Glutamatergic neuron (in vitro differentiated cells): ENCODE results near the gene RPS27. TPM values are rescaled to one million over a fixed set of nuclear protein-coding genes. Genes with fewer than 3 reads are reported as not detected.
A peak's percentile ranks its signal among the peaks of the same experiment; 100 is the strongest.

Experiments used
- DNase-seq: peaks from one replicate; pipeline ENCODE4 v3.0.0; 2022
- H3K27ac Mint-ChIP-seq: one replicate; pipeline ENCODE4 v1.8.0; 2020; ENCODE audit warnings: mild to moderate bottlenecking, mixed read lengths, inconsistent platforms; ENCODE audit not compliant: unreplicated experiment
- H3K27me3 Mint-ChIP-seq: one replicate; pipeline ENCODE4 v1.8.0; 2020; ENCODE audit warnings: mild to moderate bottlenecking, moderate library complexity, mixed read lengths, inconsistent platforms; ENCODE audit not compliant: unreplicated experiment
- H3K36me3 Mint-ChIP-seq: one replicate; pipeline ENCODE4 v1.8.0; 2020; ENCODE audit warnings: mild to moderate bottlenecking, mixed read lengths, inconsistent platforms; ENCODE audit not compliant: unreplicated experiment
- H3K4me1 Mint-ChIP-seq: one replicate; pipeline ENCODE4 v1.8.0; 2020; ENCODE audit warnings: mild to moderate bottlenecking, low read depth, mixed read lengths, inconsistent platforms; ENCODE audit not compliant: unreplicated experiment
- H3K4me3 Mint-ChIP-seq: one replicate; pipeline ENCODE4 v1.8.0; 2020; ENCODE audit warnings: mild to moderate bottlenecking, mixed read lengths, inconsistent platforms; ENCODE audit not compliant: unreplicated experiment
- H3K9me3 Mint-ChIP-seq: one replicate; pipeline ENCODE4 v1.8.0; 2020; ENCODE audit warnings: mild to moderate bottlenecking, moderate library complexity, mixed read lengths, inconsistent platforms; ENCODE audit not compliant: unreplicated experiment
- long read RNA-seq: library from polyadenylated mRNA; unstranded; transcript quantifications from one replicate; pipeline ENCODE4 v2.0.0, GENCODE V29; 2020; ENCODE audit not compliant: unreplicated experiment
- total RNA-seq: library from RNA; stranded (reverse); fragmentation: NEBNext Ultra II Directional; extraction: Animal tissue kit (Norgen Biotek cat#: 25700); gene quantifications from one replicate; pipeline ENCODE4 v1.2.1, GENCODE V29; 2021; ENCODE audit not compliant: unreplicated experiment
- TF ChIP-seq, protein P1 (sequence below): fragments of 200-600 bp; sonication (generic); IDR thresholded peaks from one replicate; pipeline ENCODE4 v1.5.0; 2021; ENCODE audit not compliant: partially characterized antibody, unreplicated experiment

RPS27 gene
- 881 TPM for total RNA-seq
- long read RNA-seq, transcript RPS27-201 (4 exons, 359 nt) = major isoform, 678 of 697 reads
- long read RNA-seq, transcript RPS27-204 (4 exons, 573 nt) = minor isoform, 8 of 697 reads
- long read RNA-seq, partial matches to known transcripts = 1 of 697 reads
- long read RNA-seq, other reads (novel, unspliced or antisense) = 5 of 697 reads

DNA sequence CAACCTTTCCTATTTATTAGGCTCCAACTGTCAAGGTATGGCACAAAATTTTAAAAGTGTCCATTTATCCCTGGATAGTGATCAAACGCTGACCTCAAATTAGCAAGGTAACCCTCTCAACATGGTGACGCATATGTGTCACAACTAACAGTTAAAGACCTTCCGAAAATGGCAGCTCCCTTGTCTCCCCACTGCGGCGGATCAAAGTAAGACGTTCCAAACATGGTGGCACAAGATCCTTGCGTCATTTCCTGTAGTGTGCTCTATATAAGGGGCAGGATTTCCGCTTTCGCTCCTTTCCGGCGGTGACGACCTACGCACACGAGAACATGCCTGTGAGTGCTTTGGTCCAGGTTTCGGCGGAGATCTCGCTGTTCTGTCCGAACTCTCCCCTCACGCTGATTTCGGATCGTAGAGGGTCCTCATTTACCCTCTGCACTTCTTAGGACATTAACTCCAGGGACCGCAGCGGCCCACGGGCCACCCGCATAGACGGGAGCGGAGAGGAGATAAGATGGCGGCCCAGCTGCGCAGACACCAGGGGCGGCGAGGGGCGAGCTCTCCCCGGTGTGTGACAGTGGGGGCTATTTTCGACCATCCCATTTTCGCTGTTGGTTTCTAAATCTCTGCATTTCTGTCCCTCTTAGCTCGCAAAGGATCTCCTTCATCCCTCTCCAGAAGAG lies at the start of gene RPS27:
TSS of gene RPS27 (plus strand) at position 295 of the 683 bp plus-strand sequence. CDS start at position 330, 35 bp downstream.
- DNase-seq = peak; percentile 68
- peaks cover 6% of the 10 kb centered on the region for H3K9me3 Mint-ChIP-seq
- TF ChIP-seq, protein P1, sequence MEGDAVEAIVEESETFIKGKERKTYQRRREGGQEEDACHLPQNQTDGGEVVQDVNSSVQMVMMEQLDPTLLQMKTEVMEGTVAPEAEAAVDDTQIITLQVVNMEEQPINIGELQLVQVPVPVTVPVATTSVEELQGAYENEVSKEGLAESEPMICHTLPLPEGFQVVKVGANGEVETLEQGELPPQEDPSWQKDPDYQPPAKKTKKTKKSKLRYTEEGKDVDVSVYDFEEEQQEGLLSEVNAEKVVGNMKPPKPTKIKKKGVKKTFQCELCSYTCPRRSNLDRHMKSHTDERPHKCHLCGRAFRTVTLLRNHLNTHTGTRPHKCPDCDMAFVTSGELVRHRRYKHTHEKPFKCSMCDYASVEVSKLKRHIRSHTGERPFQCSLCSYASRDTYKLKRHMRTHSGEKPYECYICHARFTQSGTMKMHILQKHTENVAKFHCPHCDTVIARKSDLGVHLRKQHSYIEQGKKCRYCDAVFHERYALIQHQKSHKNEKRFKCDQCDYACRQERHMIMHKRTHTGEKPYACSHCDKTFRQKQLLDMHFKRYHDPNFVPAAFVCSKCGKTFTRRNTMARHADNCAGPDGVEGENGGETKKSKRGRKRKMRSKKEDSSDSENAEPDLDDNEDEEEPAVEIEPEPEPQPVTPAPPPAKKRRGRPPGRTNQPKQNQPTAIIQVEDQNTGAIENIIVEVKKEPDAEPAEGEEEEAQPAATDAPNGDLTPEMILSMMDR = no peak
- no peaks in the 10 kb centered on the region for H3K36me3 Mint-ChIP-seq
- peaks cover 17% of the 10 kb centered on the region for H3K4me1 Mint-ChIP-seq
- peaks cover 10% of the 10 kb centered on the region for H3K27me3 Mint-ChIP-seq
- H3K27ac Mint-ChIP-seq = peak within 1 kb of the TSS; percentile 94
- peak within 1 kb of the TSS; percentile 93 for H3K4me3 Mint-ChIP-seq

DNA sequence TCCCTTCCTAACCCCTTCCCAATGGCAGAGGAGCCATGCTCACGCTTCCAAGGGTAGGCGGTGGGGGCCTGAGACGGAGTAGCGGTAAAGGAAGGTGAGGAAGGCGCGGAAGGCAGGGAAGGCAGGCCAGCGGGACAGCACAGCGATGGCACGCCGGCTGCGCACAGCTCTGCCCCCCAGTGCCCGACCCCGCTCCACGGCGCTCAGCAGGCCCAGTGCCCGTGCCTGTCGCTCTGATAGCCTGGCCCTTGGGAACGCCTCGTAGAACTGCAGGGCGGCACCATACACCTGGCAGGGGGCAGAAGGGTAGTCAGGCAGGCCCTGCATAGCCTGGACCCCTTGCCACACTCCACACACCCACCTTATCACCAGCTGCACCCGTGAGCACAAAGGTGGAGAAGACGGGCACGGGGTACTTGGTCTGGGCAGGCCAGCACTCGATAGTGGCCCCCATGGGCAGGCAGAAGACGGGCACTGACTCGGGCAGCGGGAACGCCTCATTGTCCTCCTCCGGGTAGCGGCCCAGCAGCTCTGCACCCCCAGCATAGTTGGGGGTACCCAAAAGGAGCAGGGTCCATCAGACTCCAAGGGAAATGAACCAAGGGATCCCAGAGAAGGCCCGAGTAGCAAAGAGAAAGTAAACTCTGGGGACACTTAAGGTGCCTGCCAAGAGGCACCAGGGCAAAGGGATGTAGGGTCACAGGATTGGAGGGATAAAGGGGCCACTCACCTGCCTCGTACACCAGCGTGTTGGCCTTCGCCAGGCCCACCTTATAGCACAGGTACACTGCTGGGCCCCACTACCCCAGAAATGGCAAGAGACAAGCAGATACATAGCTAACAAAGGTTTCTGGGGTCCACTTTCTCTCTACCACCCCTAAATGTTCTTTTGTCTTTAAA lies 48.5 kb upstream of the RPS27 start:
- Mint-ChIP-seq H3K9me3 (peaks cover 6% of the 10 kb centered on the region), H3K4me1 (peaks cover 3% of the 10 kb centered on the region), H3K27ac (no peak overlapping the region), H3K4me3 (no peak overlapping the region), H3K27me3 (peaks cover 9% of the 10 kb centered on the region), H3K36me3 (no peaks in the 10 kb centered on the region)
- DNase-seq = no peak
- TF ChIP-seq, protein P1 = no peak

DNA sequence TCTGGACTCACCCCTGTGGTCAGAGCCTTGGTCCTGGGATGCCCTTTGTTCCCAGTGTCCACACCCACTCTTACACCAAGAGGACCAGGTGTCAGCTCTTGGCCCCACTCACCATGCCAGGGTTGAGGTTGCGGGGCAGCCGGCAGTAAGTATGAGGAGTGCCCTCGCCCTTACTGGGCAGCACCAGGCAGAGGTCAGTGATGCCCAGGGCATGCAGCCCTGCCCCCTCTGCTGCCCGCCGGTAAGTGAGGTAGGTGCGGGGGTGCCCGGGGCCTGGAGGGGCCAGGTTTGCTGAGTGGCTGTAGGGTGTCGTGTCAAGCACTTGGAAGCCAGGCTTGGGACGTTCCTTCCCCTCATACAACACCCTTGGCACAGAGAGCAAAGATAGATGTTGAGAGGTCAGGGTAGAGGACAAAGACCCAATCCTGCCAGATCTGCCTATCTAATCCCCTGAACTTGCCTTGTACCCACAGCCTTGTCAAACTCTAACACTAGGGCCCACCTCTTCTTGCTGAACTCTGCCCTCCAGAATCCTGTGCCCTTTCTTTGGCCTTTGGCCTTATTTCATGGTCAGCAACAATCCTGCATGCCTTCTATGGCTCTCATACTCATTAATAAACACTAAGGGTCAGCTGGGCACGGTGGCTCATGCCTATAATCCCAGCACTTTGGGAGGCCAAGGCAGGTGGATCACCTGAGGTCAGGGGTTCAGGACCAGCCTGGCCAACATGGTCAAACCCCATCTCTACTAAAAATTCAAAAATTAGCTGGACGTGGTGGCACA lies 47.6 kb upstream of the RPS27 start:
- TF ChIP-seq, protein P1 = no peak
- no peak for DNase-seq
- peaks cover 7% of the 10 kb centered on the region for H3K9me3 Mint-ChIP-seq
- peaks cover 3% of the 10 kb centered on the region for H3K4me1 Mint-ChIP-seq
- no peaks in the 10 kb centered on the region for H3K36me3 Mint-ChIP-seq
- peaks cover 9% of the 10 kb centered on the region for H3K27me3 Mint-ChIP-seq
- H3K4me3 Mint-ChIP-seq = no peak overlapping the region
- H3K27ac Mint-ChIP-seq = no peak overlapping the region

DNA sequence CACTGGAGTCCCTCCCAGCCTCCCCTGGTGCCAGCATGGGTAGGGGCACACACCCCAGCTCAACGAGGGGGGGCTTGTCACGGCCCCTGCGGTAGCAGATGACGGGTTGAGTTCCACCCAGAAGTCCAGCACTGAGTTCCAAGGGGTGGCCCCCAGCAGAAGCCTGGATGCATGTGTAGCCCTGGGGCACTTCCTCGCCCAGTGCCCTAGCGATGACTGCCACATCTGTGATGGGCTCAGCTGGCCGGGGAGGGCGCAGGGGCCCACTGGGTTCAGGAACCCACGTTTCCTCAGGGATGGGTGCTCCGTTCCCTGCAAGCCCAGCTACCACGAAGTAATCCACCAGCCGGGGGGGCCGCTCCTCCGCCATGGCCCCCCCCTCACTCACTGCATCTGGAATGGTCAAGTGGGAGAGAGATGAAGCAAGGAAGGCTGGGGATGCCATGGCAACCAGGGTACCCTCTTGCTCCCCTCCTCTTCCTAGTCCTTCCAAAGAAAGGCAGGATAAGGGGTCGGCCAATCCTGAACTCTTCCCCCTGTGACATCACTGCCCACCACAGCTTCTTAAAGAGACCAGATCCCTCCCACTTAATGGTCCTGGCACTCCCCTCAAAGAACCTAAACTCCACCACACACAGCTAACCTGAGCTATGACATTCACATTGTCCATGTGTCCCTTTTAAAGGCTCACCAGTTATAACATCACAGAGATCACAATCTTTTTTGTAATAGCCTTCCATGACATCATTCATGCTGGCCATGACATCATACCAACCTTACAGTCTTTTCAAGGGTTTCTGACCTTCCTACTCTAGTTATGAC lies 46.3 kb upstream of the RPS27 start:
- TF ChIP-seq, protein P1 = no peak
- Mint-ChIP-seq H3K4me1 (peaks cover 3% of the 10 kb centered on the region), H3K9me3 (peaks cover 7% of the 10 kb centered on the region)

More for the DNA sequence above, 46.3 kb upstream of the RPS27 start:
- Mint-ChIP-seq H3K36me3 (no peaks in the 10 kb centered on the region), H3K27me3 (peaks cover 7% of the 10 kb centered on the region), H3K4me3 (peak overlapping the region; percentile 26), H3K27ac (no peak overlapping the region)
- no peak for DNase-seq
